B cell (primary cell): ENCODE measurements around the gene ANKRD44. TPM values are rescaled to one million over a fixed set of nuclear protein-coding genes. Genes with fewer than 3 reads are reported as not detected.

Source experiments
- ATAC-seq: fragments of 200-7000 bp; cut with Tn5 transposase; one replicate; pipeline ENCODE4 v1.10.0; 2021; ENCODE audit warnings: low read depth, mild to moderate bottlenecking, moderate number of reproducible peaks, moderate library complexity
- CTCF ChIA-PET: fragments of 350-600 bp; sonication (Branson Sonifier 250); formaldehyde crosslinking; loops from one replicate; lab custom pipeline; 2021; ENCODE audit warnings: antibody characterized with exemption, inconsistent platforms; lab: Charles Lee
- POLR2A ChIA-PET: fragments of 350-600 bp; sonication (Branson Sonifier 250); formaldehyde crosslinking; loops from one replicate; lab custom pipeline; 2021; ENCODE audit warnings: antibody characterized with exemption; lab: Charles Lee
- DNase-seq: peaks from one replicate; pipeline ENCODE4 v3.0.0; 2013
- H2AFZ ChIP-seq: 2 replicates; pipeline ENCODE4 v1.6.1; 2012; ENCODE audit warnings: mild to moderate bottlenecking, low read depth, low read length; ENCODE audit not compliant: insufficient read depth, poor library complexity, severe bottlenecking
- H3K27ac ChIP-seq, 2 donors: 1 replicate in 1 of 2; 2 replicates in 1 of 2; pipeline ENCODE4 v1.5.1; 2012 to 2013; ENCODE audit warnings: low read length in 2 of 2, mild to moderate bottlenecking in 2 of 2, moderate library complexity in 1 of 2
- H3K27me3 ChIP-seq, 4 experiments: fragments of 200-600 bp in 1 of 4; sonication (generic) in 1 of 4; replicated peaks in 1 of 4; 1 replicate in 2 of 4; 2 replicates in 2 of 4; pipeline versions ENCODE4 v1.6.1 to v1.7.0; 2013 to 2016; ENCODE audit warnings: low read length in 3 of 4, mild to moderate bottlenecking in 2 of 4, mixed read lengths in 1 of 4, moderate library complexity in 1 of 4; ENCODE audit not compliant: insufficient read depth in 4 of 4, control insufficient read depth in 3 of 4; ENCODE audit errors: control extremely low read depth in 1 of 4
- H3K36me3 ChIP-seq, 2 experiments: replicated peaks in 1 of 2; 1 replicate in 1 of 2; 2 replicates in 1 of 2; pipeline versions ENCODE4 v1.6.1 to v1.7.1; 2013; ENCODE audit warnings: low read length in 1 of 2; ENCODE audit not compliant: insufficient read depth in 2 of 2, control insufficient read depth in 1 of 2; ENCODE audit errors: control extremely low read depth in 1 of 2, extremely low read depth in 1 of 2
- H3K4me1 ChIP-seq, 2 donors: fragments of 200-600 bp in 1 of 2; sonication (generic) in 1 of 2; 1 replicate in 1 of 2; 2 replicates in 1 of 2; pipeline versions ENCODE4 v1.5.1 to v1.6.1; 2013 to 2017; ENCODE audit warnings: low read length in 2 of 2; ENCODE audit not compliant: control insufficient read depth in 2 of 2, insufficient read depth in 2 of 2
- H3K4me2 ChIP-seq: replicated peaks from 2 replicates; pipeline ENCODE3; 2012; ENCODE audit warnings: mild to moderate bottlenecking, low read depth, low read length; ENCODE audit not compliant: poor library complexity, severe bottlenecking
- H3K4me3 ChIP-seq, 5 experiments: fragments of 200-600 bp in 1 of 5; sonication (generic) in 1 of 5; 1 replicate in 3 of 5; 2 replicates in 2 of 5; pipeline versions ENCODE4 v1.5.1 to v1.7.0; 2011 to 2016; ENCODE audit warnings: low read length in 4 of 5, mild to moderate bottlenecking in 4 of 5, low read depth in 2 of 5, control low read depth in 1 of 5, moderate library complexity in 1 of 5; ENCODE audit not compliant: insufficient read depth in 1 of 5; ENCODE audit errors: control extremely low read depth in 1 of 5, extremely low read depth in 1 of 5
- H3K79me2 ChIP-seq: fragments of 200-600 bp; sonication (generic); one replicate; pipeline ENCODE4 v1.6.0; 2016; ENCODE audit warnings: low read length; ENCODE audit not compliant: control insufficient read depth, insufficient read depth
- H3K9ac ChIP-seq: fragments of 200-600 bp; sonication (generic); 2 replicates; pipeline ENCODE4 v1.6.1; 2017; ENCODE audit warnings: mild to moderate bottlenecking, low read length, moderate library complexity
- H3K9me3 ChIP-seq, 3 donors: one replicate each; pipeline versions ENCODE4 v1.6.1 to v1.7.1; 2013; ENCODE audit warnings: low read length in 2 of 3; ENCODE audit not compliant: control insufficient read depth in 2 of 3, insufficient read depth in 1 of 3; ENCODE audit errors: control extremely low read depth in 1 of 3
- H4K20me1 ChIP-seq: 2 replicates; pipeline ENCODE4 v1.6.0; 2012; ENCODE audit warnings: mild to moderate bottlenecking, low read length; ENCODE audit not compliant: insufficient read depth, control insufficient read depth, poor library complexity, severe bottlenecking
- H3K27ac Mint-ChIP-seq: one replicate; pipeline ENCODE4 v1.8.0; 2021; ENCODE audit warnings: mixed read lengths
- H3K27me3 Mint-ChIP-seq: one replicate; pipeline ENCODE4 v1.8.0; 2021; ENCODE audit warnings: mixed read lengths
- H3K4me1 Mint-ChIP-seq: one replicate; pipeline ENCODE4 v1.8.0; 2021; ENCODE audit warnings: mixed read lengths
- H3K4me3 Mint-ChIP-seq: one replicate; pipeline ENCODE4 v1.8.0; 2021; ENCODE audit warnings: mixed read lengths
- H3K9me3 Mint-ChIP-seq: one replicate; pipeline ENCODE4 v1.8.0; 2022; ENCODE audit warnings: mixed read lengths; ENCODE audit not compliant: insufficient read depth
- EZH2 ChIP-seq: IDR thresholded peaks from 2 replicates; pipeline ENCODE4 v1.6.1; 2012; ENCODE audit warnings: borderline replicate concordance, low read depth, mild to moderate bottlenecking, moderate library complexity, low read length; ENCODE audit not compliant: insufficient read depth, poor library complexity, severe bottlenecking
- WGBS: methylation state at CpG from one replicate; pipeline ENCODE4 v1.1.5; 2013; ENCODE audit warnings: missing lambda C conversion rate; ENCODE audit not compliant: insufficient coverage; 5-methylcytosine and 5-hydroxymethylcytosine counted together
- intact Hi-C: fragments of 100-400 bp; cut with micrococcal nuclease; formaldehyde crosslinking; loops from one replicate; pipeline ENCODE4 v1.10.0; 2022
- polyA plus RNA-seq: library from polyadenylated mRNA; depleted of rRNA; stranded (reverse); fragments of >200 nt; gene quantifications from 2 replicates; pipeline ENCODE4 v1.2.3, GENCODE V29; 2012
- total RNA-seq, 2 donors: library from RNA; stranded (reverse); fragments of 120-200 nt in 1 of 2; gene quantifications; 1 replicate in 1 of 2; 2 replicates in 1 of 2; pipeline versions ENCODE4 v1.2.3 to v1.2.4, GENCODE V29; 2013 to 2022
- TF ChIP-seq, protein P1 (sequence below): fragments of 200-600 bp; IDR thresholded peaks from one replicate; pipeline ENCODE4 v1.8.0; 2022; ENCODE audit warnings: antibody characterized with exemption, mild to moderate bottlenecking

The ANKRD44 gene
- total and polyA plus RNA-seq, 2 donors (not counting 1 experiment from before 2014, with no cell fraction given) = 92.6 to 457 TPM

DNA sequence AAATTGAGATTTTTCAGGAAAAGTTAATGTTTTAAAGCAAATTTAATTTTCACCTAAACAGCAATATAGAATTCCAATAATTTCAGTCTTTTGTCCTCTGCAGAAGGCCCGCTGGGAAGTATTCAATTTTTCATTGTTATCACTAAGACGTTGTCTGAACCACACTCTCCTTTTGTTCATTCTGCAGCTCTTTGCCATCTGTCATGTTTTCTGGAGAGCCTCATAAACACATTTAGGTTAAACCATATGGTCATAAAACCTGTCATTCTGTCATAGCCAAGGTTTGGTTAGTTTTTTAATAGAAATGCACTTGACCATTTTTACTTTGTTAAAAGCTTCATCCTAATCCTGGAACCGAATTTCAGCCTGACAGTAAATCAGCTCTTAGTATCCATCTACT is 330.1 kb downstream of the ANKRD44 start:
- H4K20me1 ChIP-seq = no peaks in the 10 kb centered on the region
- no peak for DNase-seq
- H3K4me1 ChIP-seq = no peaks in the 10 kb centered on the region
- ChIA-PET POLR2A (no interaction called here), CTCF (no interaction called here)
- Mint-ChIP-seq H3K27ac (no peak overlapping the region), H3K4me3 (no peak overlapping the region), H3K27me3 (no peaks in the 10 kb centered on the region), H3K9me3 (peaks cover 3% of the 10 kb centered on the region), H3K4me1 (peaks cover 3% of the 10 kb centered on the region)
- no peak for ATAC-seq
- H3K79me2 ChIP-seq = no peaks in the 10 kb centered on the region
- H3K9me3 ChIP-seq = peaks cover 0 to 4% (median 1%) of the 10 kb centered on the region in 3 donors
- 91% methylated on average over 1 of the region's 3 CpGs for WGBS
- no peak overlapping the region for H3K27ac ChIP-seq
- H3K27me3 ChIP-seq = no peaks in the 10 kb centered on the region
- no peak for TF ChIP-seq EZH2
- TF ChIP-seq, protein P1, sequence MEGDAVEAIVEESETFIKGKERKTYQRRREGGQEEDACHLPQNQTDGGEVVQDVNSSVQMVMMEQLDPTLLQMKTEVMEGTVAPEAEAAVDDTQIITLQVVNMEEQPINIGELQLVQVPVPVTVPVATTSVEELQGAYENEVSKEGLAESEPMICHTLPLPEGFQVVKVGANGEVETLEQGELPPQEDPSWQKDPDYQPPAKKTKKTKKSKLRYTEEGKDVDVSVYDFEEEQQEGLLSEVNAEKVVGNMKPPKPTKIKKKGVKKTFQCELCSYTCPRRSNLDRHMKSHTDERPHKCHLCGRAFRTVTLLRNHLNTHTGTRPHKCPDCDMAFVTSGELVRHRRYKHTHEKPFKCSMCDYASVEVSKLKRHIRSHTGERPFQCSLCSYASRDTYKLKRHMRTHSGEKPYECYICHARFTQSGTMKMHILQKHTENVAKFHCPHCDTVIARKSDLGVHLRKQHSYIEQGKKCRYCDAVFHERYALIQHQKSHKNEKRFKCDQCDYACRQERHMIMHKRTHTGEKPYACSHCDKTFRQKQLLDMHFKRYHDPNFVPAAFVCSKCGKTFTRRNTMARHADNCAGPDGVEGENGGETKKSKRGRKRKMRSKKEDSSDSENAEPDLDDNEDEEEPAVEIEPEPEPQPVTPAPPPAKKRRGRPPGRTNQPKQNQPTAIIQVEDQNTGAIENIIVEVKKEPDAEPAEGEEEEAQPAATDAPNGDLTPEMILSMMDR = no peak
- no peak overlapping the region for H3K9ac ChIP-seq
- no peak overlapping the region for H2AFZ ChIP-seq
- peaks cover 0 to 1% of the 10 kb centered on the region in 2 experiments for H3K36me3 ChIP-seq
- intact Hi-C loops = no loop called here
- H3K4me3 ChIP-seq = no peak overlapping the region
- no peak overlapping the region for H3K4me2 ChIP-seq

- Histone ChIP-seq H3K4me3 (no peak overlapping the region), H3K27ac (no peak overlapping the region), H2AFZ (no peak overlapping the region), H4K20me1 (no peaks in the 10 kb centered on the region), H3K79me2 (no peaks in the 10 kb centered on the region), H3K9me3 (peaks cover 0 to 4% (median 1%) of the 10 kb centered on the region in 3 donors), H3K36me3 (no peaks in the 10 kb centered on the region), H3K4me1 (no peaks in the 10 kb centered on the region), H3K9ac (no peak overlapping the region), H3K4me2 (no peak overlapping the region), H3K27me3 (no peaks in the 10 kb centered on the region)
- CTCF ChIA-PET = no interaction called here
- POLR2A ChIA-PET = no interaction called here
- WGBS = no CpG with 5 or more reads among the region's 1 CpG
- Mint-ChIP-seq H3K27ac (no peak overlapping the region), H3K9me3 (peaks cover 3% of the 10 kb centered on the region), H3K4me1 (no peaks in the 10 kb centered on the region), H3K4me3 (no peak overlapping the region), H3K27me3 (no peaks in the 10 kb centered on the region)
- ATAC-seq (no peak), DNase-seq (no peak)
- intact Hi-C loops = no loop called here
- TF ChIP-seq, protein P1 = no peak
- TF ChIP-seq EZH2 = no peak
These were observed 330.6 kb downstream of the ANKRD44 start for GRCh38 chr2:196980001-196980400.
